SH-SY5Y (cell line): ENCODE results near the gene ITGBL1.

Experiments
- GATA2 ChIP-seq: IDR thresholded peaks from 2 replicates; pipeline ENCODE4 v1.6.1; 2011; ENCODE audit warnings: mild to moderate bottlenecking, low read depth, low read length
- GATA3 ChIP-seq: IDR thresholded peaks from 2 replicates; pipeline ENCODE4 v1.6.1; 2011; ENCODE audit warnings: low read depth, mild to moderate bottlenecking, low read length, moderate library complexity

DNA sequence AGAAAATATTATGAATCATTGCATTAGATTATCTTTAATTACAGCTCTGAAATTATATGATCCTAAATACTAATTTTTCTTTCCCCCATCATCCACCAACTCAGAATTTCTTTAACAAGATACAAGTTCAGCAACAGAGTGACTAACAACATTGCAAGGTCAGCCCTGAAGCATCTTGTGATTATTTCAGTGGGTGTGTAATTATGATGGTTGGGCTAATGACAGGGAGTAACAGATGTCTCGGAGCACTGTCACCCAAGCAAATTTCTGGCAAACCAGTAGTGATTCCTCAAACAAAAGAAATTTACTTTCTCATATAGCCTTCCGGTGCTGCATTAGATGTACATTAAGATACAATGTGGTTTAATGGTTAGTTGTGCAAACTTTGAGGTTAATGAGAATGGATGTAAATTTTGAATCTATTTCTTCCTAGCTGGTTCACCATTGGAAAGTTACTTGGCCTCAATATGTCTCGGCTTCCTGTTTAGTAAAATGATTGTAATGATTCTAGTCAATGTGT, 238.9 kb downstream of the ITGBL1 start:
- no peak for TF ChIP-seq GATA2
- no peak for TF ChIP-seq GATA3
